Esophagus mucosa (tissue), 1 donor: ENCODE measurements around the gene CMC4. TPM values are rescaled to one million over a fixed set of nuclear protein-coding genes. Genes with fewer than 3 reads are reported as not detected.

Experiments
- ATAC-seq: fragments of 200-7000 bp; cut with Tn5 transposase; one replicate; pipeline ENCODE4 v1.9.1; 2020
- total RNA-seq: library from RNA; stranded (reverse); gene quantifications from one replicate; pipeline ENCODE4 v1.2.4, GENCODE V29; 2023
- donor health status: DM: yes; HTN: yes; CAD: no.

Gene CMC4
- total RNA-seq, 1 donor from 2014 or later: 4.1 TPM

GRCh38 chrX:155053656-155054055 is 17.3 kb downstream of the CMC4 start:
- no peak for ATAC-seq

DNA sequence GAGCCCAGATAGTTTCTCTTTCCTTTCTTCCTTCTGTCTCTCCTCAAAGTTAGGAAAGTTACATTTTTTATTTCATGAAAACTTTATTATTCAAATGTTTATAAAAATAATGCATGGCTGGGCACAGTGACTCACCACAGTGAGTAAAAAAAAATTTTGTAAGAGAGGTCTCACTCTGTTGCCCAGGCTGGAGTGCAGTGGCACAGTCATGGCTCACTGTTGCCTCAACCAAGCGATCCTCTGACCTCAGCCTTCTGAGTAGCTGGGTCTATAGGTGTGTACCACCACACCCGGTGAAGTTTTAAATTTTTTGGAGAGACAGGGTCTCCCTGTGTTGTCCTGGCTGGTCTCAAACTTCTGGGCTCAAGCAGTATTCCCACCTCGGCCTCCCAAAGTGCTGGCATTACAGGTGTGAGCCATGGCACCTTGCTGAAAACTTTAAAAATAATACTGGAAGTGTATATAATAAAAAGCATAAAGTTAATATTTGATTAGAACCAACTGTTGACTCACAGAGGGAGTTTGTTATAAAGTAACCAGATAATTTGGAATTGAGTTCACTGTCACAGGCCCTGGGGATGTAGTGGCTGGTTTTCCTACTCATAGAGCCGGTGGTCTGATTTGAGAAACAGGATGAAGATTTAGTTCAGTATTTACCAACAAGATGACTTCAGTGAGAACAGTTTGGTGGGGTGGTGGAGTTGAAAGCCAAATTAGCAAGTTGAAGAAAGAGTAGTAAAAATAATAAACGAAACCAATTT is 18.0 kb downstream of the CMC4 start:
- no peak for ATAC-seq

GRCh38 chrX:155048977-155049619 is 21.8 kb downstream of the CMC4 start:
- no peak for ATAC-seq

GRCh38 chrX:155046811-155047528 is 24.0 kb downstream of the CMC4 start:
- ATAC-seq: no peak

DNA sequence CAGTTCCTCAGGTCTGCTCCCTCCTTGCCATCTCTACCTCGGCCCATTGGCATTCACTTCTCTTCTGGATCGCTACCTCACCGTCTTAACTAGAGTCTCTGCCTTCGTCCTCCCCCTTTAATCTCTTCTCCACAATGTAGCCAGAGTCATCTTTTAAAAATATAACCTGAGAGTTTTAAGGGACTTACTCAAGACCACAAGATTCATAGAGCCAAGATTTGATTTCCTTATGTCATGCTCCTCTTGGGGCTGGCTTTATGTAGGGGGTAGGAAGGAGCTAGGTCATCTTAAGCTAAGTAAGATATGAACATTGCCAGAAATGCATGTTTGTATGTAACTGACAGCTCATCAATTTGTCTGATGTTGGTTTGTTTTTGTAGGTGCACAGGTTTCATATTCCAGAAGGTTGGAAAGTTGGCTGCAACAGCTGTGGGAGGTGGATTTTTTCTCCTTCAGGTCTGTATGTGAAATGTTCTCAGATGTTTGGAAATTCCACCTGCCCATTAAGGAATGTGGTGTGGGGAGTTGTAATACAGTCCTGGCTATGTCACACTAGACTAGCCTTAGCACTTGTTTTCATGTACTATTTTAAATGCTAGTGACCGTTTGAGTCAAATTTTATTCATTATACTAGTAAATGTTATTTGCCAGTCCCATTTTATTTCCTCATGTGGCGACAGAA is 24.7 kb downstream of the CMC4 start:
- ATAC-seq: no peak

DNA sequence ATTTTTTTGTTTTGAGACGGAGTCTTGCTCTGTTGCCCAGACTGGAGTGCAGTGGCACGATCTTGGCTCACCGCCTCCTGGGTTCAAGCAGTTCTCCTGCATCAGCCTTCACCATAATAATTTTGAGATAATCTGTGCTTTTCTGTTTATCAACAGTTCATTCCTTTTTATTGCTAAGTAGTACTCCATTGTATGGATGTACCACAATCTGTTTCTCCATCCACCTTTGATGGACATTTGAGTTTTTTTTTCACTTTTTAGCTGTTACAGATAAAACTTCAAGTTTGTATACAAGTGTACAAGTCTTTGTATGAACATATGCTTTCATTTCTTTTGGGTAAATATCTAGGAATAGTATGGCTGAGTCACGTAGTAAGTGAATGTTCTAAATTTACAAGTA is 35.2 kb downstream of the CMC4 start:
- ATAC-seq: no peak

GRCh38 chrX:155031657-155032056 is 39.3 kb downstream of the CMC4 start:
- no peak for ATAC-seq

- ATAC-seq: no peak
Measured at GRCh38 chrX:155028877-155029291, 42.1 kb downstream of the CMC4 start.

GRCh38 chrX:155028129-155028528 is 42.8 kb downstream of the CMC4 start:
- ATAC-seq: no peak

DNA sequence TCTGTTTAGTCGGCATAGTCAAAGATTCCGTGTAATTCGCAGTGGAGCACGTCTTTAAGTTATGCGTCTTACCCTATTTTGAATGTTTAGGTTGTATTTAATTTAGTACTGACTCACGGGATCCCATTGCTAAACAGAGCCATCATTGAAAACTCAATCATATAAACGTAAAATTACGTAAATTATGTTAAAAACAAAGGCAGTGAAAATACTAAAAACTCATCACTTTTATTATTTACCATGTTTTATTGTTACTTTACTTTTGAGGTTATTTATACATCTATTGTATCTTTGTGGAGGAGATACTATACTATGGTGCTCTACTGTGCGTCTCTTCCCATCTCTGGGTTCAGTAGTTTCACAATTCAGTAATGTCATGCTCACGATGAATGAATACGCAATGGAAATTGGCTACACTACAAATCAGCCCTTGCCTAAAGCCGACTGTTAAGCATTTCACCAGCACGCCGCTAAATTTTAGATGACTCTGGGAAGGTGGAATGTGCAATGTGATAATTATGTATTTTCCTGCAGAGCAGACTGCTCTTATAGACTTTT is 43.3 kb downstream of the CMC4 start:
- ATAC-seq: peak; percentile 43

DNA sequence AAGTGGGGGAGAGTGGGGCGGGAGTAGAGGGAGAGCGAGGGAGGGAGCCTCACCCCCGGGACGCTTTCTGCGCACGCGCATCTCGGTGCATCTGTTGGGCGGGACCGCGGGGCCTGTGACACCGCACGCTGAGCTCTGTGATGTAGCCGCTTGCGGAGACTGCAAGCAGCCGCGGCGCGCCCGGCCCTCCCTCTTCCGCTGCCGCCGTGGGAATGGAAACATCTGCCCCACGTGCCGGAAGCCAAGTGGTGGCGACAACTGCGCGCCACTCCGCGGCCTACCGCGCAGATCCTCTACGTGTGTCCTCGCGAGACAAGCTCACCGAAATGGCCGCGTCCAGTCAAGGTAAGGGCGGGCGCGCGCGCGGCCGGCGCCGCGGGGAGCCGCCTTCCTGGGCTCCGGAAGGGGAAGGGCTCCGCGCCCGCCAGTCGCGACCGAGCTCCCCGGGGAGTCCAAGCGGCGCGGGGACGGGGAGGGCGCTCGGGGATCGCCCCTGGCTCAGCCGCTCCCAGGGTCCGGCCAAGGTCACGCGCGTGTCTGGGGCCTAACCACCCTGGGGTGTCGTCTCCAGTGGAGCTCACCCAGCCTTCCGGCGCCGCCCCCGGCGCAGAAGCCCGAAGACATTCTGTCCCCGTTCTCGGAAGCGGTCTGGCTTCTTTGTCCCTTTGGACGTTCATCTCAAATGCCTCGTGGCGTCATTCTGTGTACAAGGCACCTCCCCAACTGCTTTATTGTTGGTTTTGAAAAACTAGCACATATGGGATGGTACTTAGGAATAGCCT is 44.0 kb downstream of the CMC4 start, which contains the start of gene FUNDC2:
Gene FUNDC2 (plus strand): TSS at position 118 of the 782 bp plus-strand sequence. CDS start 95 bp downstream, at position 213.
- ATAC-seq: peak; percentile 95

GRCh38 chrX:155026420-155026726 is 44.6 kb downstream of the CMC4 start:
- no peak for ATAC-seq

- ATAC-seq: no peak
Measured at GRCh38 chrX:155023907-155024833, 46.8 kb downstream of the CMC4 start.

DNA sequence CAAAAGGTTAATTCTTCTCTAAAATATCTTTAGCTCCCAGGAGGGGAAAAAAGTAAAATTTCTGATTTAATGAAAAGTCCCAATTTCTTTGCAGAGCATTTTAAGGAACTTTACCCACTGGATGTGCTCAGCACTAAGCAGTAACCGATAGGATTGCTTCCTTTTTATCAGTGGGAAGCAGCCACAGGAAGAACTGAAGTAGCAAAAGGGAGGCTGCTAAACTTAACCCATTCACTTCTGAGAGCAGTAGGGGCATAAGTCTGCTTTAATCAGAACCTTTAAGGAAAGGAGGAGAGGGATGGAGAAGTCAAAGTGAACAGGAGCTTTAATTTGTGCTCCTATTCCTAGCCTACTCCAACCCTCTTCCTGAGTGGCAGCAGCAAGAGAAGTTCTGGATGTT is 48.4 kb downstream of the CMC4 start, which contains the start of gene F8:
Gene F8 (minus strand): TSS at position 139 of the 400 bp plus-strand sequence. CDS start 171 bp downstream, outside the sequence.
- ATAC-seq: no peak

GRCh38 chrX:155020591-155020990 is 50.3 kb downstream of the CMC4 start:
- no peak for ATAC-seq

Other genes with a start within 250 kb of the CMC4 start
- gene SMIM9, start 236.5 kb downstream of the CMC4 start, total RNA-seq: not detected
- gene F8A1, start 184.8 kb downstream of the CMC4 start, total RNA-seq: 19.6 TPM
- 3.5 TPM for gene F8, start 48.4 kb downstream of the CMC4 start, total RNA-seq
- 30.9 TPM for gene FUNDC2, start 44.3 kb downstream of the CMC4 start, total RNA-seq
- 14.9 TPM for gene MTCP1, start within 50 bp of the CMC4 start, total RNA-seq
- gene BRCC3, start 372 bp upstream of the CMC4 start, total RNA-seq: 23.1 TPM
- 30.7 TPM for gene VBP1, start 145.3 kb upstream of the CMC4 start, total RNA-seq
- not detected for gene RAB39B, start 193.4 kb upstream of the CMC4 start, total RNA-seq